GM21528 (cell line): Measurements from ENCODE around the gene AEBP2.
"Not testable (repeated sequence)": the region's sequence is repeated elsewhere in the genome, so short reads cannot be mapped to it uniquely, and the experiment has no call there.

Source experiments
- ATAC-seq: cut with Tn5 transposase; IDR thresholded peaks from one replicate; pipeline ENCODE4 v1.9.1; 2021; ENCODE audit warnings: mild to moderate bottlenecking, moderate library complexity; ENCODE audit not compliant: unreplicated experiment, low FRiP score

Gene AEBP2

GRCh38 chr12:19546611-19547162, 107.4 kb downstream of the AEBP2 start:
- ATAC-seq = no peak

GRCh38 chr12:19547271-19547671, 108.0 kb downstream of the AEBP2 start:
- no peak for ATAC-seq

DNA sequence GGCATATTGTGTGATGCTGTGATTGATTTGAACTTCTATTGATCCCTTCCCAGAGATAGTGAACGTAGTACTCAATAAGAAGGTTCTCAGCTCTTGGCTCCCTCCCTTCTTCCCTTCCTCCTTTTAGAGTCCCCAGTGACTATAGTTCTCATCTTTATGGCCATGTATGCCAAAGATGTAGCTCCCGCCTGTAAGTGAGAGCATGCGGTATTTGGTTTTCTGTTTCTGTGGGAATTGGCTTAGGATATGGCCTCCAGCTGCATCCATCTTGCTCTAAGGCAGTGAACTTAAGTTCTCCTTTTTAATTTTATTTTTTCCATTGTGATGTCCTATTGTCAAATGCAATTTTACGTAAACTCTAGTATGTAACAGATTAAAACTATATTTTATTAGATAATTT, 109.5 kb downstream of the AEBP2 start:
- ATAC-seq = no peak

GRCh38 chr12:19550626-19551025, 111.3 kb downstream of the AEBP2 start:
- ATAC-seq = no peak

- not testable (repeated sequence) for ATAC-seq
These were observed 113.3 kb downstream of the AEBP2 start for GRCh38 chr12:19552441-19553097.

DNA sequence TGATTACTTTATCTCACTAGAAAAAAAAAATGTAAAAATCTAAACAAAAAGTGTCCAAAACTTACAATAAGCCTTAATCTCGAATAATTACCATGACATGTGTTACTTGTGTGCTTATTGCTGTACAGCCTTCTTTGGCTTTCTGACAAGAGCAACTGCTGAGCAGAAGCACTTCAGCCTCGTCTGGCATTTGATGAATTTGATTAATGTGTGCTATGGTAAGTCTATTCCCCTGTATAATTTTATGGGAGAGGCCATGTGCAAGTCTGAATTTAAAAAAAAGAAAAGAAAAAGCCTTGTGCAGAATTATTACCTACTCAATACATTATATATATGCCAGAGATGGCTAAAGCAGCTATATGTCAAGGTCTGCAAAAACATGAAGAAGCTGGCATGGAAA, 113.9 kb downstream of the AEBP2 start:
- ATAC-seq = no peak

- no peak for ATAC-seq
These were observed 122.2 kb downstream of the AEBP2 start for GRCh38 chr12:19561411-19561961.
